Neural progenitor cell (in vitro differentiated cells): ENCODE results near the gene STOM.

ENCODE experiments used
- CTCF ChIP-seq: fragments of 200-600 bp; sonication (generic); IDR thresholded peaks from 2 replicates; pipeline ENCODE4 v1.5.1; 2017; ENCODE audit warnings: antibody characterized with exemption, mild to moderate bottlenecking
- EZH2 ChIP-seq: fragments of 200-600 bp; sonication (generic); IDR thresholded peaks from 2 replicates; pipeline ENCODE4 v1.6.1; 2017; ENCODE audit warnings: antibody characterized with exemption, mild to moderate bottlenecking, moderate library complexity
- EZH2phosphoT487 ChIP-seq: fragments of 200-600 bp; sonication (generic); IDR thresholded peaks from 2 replicates; pipeline ENCODE4 v1.6.1; 2017; ENCODE audit warnings: antibody characterized with exemption

- TF ChIP-seq CTCF (no peak), EZH2 (no peak), EZH2phosphoT487 (no peak)
Measured at GRCh38 chr9:121363622-121363961, 6.5 kb downstream of the STOM start.
